ENCODE measurements around the gene CHID1. TPM values are rescaled to one million over a fixed set of nuclear protein-coding genes. Genes with fewer than 3 reads are reported as not detected.

Gene CHID1
- total and polyA plus RNA-seq, 2 donors (not counting 1 experiment from before 2014, with no cell fraction given): 54.3 to 68.4 TPM

DNA sequence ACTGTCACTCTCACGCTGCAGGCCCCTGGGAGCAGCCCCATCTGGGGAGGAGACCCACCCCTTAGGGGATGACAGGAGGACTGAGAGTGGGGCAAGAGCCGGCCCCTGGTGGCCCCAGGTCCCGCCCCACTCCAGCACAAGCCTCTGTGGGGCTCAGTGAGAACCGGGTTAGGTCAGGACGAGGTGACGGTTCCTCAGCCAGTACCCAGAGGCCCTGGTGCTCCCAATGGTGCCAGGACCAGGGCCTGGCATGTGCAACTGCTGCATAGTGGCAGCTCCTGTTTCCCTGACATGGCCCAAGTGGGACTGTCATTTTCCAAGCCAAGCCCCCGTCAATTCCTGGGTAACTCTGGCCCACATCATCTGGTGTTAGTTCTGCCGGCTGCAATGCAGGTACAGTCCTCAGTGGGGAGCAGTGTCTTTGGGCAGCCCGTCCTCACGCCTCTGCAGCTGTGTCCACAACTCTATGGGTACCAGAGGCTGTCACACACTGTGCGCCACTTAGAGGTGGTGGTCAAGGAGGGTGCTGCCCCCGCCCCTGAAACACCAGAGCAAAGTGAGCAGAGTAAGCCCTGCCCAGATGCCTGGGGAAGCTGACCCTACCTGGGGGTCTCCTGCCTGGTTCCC is 15.9 kb downstream of the CHID1 start:
- no peaks in the 10 kb centered on the region for H3K9me3 ChIP-seq (ENCODE audit: control insufficient read depth, insufficient read depth, low read depth, low read length)
- peaks cover 10% of the 10 kb centered on the region for H3K36me3 ChIP-seq (ENCODE audit: control insufficient read depth, insufficient read depth, low read length)

DNA sequence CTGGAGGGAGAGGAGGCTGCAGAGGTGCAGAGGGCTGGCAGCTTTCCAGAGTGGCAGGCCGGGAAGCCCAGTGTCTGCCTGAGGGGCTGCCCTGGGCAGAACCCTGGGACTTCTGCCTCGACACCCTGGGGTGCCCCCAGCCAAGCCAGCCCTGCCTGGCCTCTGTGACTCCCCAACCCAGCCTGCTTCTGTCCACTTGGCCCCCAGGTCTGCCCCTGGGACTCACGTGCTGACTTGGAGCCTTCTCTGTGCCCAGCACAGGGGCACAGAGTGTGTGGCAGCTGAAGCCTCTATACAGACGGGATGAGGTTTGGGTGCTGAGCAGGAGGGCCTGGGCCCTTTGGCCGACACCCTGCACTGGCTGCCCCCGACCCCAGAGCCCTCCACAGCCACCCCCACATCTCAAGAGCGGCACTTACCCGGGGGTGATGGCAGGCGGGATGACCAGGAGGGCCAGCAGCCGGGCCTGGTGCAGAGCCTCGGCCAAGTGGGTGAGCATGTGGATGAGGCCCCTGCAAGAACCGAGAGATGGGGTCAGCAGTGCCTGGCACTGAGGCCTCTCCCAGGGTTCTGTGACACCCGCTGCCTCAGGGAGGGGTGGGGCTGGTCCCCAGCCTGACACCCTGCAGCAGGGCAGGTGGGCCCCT is 17.5 kb downstream of the CHID1 start:
- H4K20me1 ChIP-seq (ENCODE audit: control insufficient read depth, extremely low read depth, insufficient read depth, low read length): no peaks in the 10 kb centered on the region

More for the DNA sequence above, 15.9 kb downstream of the CHID1 start:
- Histone ChIP-seq H3K27me3 (ENCODE audit: control insufficient read depth, insufficient read depth, low read length) (no peaks in the 10 kb centered on the region), H3K9ac (ENCODE audit: insufficient read depth, low read length) (no peak overlapping the region), H3K79me2 (ENCODE audit: control insufficient read depth, insufficient read depth, low read length) (no peaks in the 10 kb centered on the region), H3K4me3 (replicated peaks in 1 of 4; ENCODE audit: control extremely low read depth in 1 of 4, insufficient read depth in 1 of 4, low read depth in 3 of 4, low read length in 4 of 4) (no peak overlapping the region), H2AFZ (ENCODE audit: low read length) (no peak overlapping the region), H4K20me1 (ENCODE audit: control insufficient read depth, extremely low read depth, insufficient read depth, low read length) (no peaks in the 10 kb centered on the region), H3K4me1 (ENCODE audit: control insufficient read depth, extremely low read depth, insufficient read depth, low read length) (no peaks in the 10 kb centered on the region), H3K4me2 (ENCODE audit: extremely low read depth, insufficient read depth, low read length) (no peak overlapping the region), H3K27ac (ENCODE audit: insufficient read depth, low read length) (no peak overlapping the region)
- TF ChIP-seq, protein P1, sequence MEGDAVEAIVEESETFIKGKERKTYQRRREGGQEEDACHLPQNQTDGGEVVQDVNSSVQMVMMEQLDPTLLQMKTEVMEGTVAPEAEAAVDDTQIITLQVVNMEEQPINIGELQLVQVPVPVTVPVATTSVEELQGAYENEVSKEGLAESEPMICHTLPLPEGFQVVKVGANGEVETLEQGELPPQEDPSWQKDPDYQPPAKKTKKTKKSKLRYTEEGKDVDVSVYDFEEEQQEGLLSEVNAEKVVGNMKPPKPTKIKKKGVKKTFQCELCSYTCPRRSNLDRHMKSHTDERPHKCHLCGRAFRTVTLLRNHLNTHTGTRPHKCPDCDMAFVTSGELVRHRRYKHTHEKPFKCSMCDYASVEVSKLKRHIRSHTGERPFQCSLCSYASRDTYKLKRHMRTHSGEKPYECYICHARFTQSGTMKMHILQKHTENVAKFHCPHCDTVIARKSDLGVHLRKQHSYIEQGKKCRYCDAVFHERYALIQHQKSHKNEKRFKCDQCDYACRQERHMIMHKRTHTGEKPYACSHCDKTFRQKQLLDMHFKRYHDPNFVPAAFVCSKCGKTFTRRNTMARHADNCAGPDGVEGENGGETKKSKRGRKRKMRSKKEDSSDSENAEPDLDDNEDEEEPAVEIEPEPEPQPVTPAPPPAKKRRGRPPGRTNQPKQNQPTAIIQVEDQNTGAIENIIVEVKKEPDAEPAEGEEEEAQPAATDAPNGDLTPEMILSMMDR (conservative IDR thresholded peaks at IDR 0.05 in 1 of 2, IDR thresholded peaks at IDR 0.05 in 1 of 2; ENCODE audit: low read depth in 1 of 2, low read length in 2 of 2): no peak
- DNase-seq (ENCODE audit: low read depth in 2 of 2): no peak

DNA sequence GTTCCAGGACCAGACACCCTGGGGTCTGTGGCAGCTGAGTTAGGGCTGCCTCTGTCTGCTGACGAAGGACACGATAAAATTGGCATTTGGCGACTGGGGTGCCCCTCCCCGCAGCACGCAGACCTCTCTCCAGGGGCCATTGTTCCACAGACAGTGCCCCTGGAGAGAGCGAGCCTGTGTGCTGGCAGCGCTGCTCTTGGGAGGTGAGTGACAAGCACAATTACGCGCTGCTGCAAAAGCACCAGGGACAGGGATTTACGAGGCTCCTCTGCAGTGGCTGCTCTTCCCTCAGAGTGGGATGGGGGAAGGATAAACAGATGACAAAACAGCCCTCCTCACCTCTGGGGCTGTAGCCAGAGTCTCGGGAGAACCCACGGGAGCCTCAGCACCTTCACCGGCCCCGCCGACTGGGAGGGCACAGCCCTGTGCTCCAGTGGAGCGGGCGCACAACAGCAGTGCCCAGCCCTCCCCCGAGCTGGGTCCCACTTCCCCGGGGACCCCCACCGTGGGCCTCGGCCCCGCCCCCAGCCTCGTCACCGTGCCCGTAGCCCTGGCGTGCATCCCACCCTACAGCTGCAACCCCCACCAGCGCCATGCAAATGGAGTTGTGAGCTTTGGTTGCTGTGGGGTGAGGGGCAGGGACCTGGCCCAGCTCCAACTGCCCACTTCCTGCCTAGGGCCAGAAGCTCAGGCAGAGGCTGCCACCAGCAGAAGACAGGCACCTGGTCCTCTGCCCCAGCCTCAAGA is 19.6 kb downstream of the CHID1 start:
- no peaks in the 10 kb centered on the region for H3K79me2 ChIP-seq (ENCODE audit: control insufficient read depth, insufficient read depth, low read length)
- H3K4me2 ChIP-seq (ENCODE audit: extremely low read depth, insufficient read depth, low read length): no peak overlapping the region
- H3K27me3 ChIP-seq (ENCODE audit: control insufficient read depth, insufficient read depth, low read length): no peaks in the 10 kb centered on the region
- TF ChIP-seq, protein P1 (conservative IDR thresholded peaks at IDR 0.05 in 1 of 2, IDR thresholded peaks at IDR 0.05 in 1 of 2; ENCODE audit: low read depth in 1 of 2, low read length in 2 of 2): no peak
- no peak for TF ChIP-seq EZH2 (IDR thresholded peaks at IDR 0.05; ENCODE audit: low read length, missing control alignments)
- DNase-seq (ENCODE audit: low read depth in 2 of 2): no peak
- no peaks in the 10 kb centered on the region for H4K20me1 ChIP-seq (ENCODE audit: control insufficient read depth, extremely low read depth, insufficient read depth, low read length)
- no peak overlapping the region for H3K4me3 ChIP-seq (replicated peaks in 1 of 4; ENCODE audit: control extremely low read depth in 1 of 4, insufficient read depth in 1 of 4, low read depth in 3 of 4, low read length in 4 of 4)
- peaks cover 6% of the 10 kb centered on the region for H3K36me3 ChIP-seq (ENCODE audit: control insufficient read depth, insufficient read depth, low read length)
- H3K4me1 ChIP-seq (ENCODE audit: control insufficient read depth, extremely low read depth, insufficient read depth, low read length): no peaks in the 10 kb centered on the region
- H2AFZ ChIP-seq (ENCODE audit: low read length): no peak overlapping the region
- no peak overlapping the region for H3K27ac ChIP-seq (ENCODE audit: insufficient read depth, low read length)
- no peaks in the 10 kb centered on the region for H3K9me3 ChIP-seq (ENCODE audit: control insufficient read depth, insufficient read depth, low read depth, low read length)
- H3K9ac ChIP-seq (ENCODE audit: insufficient read depth, low read length): no peak overlapping the region

More for the DNA sequence above, 17.5 kb downstream of the CHID1 start:
- H3K4me2 ChIP-seq (ENCODE audit: extremely low read depth, insufficient read depth, low read length): no peak overlapping the region
- H3K36me3 ChIP-seq (ENCODE audit: control insufficient read depth, insufficient read depth, low read length): peaks cover 3% of the 10 kb centered on the region
- no peaks in the 10 kb centered on the region for H3K4me1 ChIP-seq (ENCODE audit: control insufficient read depth, extremely low read depth, insufficient read depth, low read length)
- no peak overlapping the region for H3K27ac ChIP-seq (ENCODE audit: insufficient read depth, low read length)
- H3K79me2 ChIP-seq (ENCODE audit: control insufficient read depth, insufficient read depth, low read length): no peaks in the 10 kb centered on the region
- no peaks in the 10 kb centered on the region for H3K9me3 ChIP-seq (ENCODE audit: control insufficient read depth, insufficient read depth, low read depth, low read length)
- TF ChIP-seq, protein P1 (conservative IDR thresholded peaks at IDR 0.05 in 1 of 2, IDR thresholded peaks at IDR 0.05 in 1 of 2; ENCODE audit: low read depth in 1 of 2, low read length in 2 of 2): no peak
- TF ChIP-seq EZH2 (IDR thresholded peaks at IDR 0.05; ENCODE audit: low read length, missing control alignments): no peak
- no peak overlapping the region for H3K9ac ChIP-seq (ENCODE audit: insufficient read depth, low read length)
- no peak for DNase-seq (ENCODE audit: low read depth in 2 of 2)
- no peaks in the 10 kb centered on the region for H3K27me3 ChIP-seq (ENCODE audit: control insufficient read depth, insufficient read depth, low read length)
- no peak overlapping the region for H3K4me3 ChIP-seq (replicated peaks in 1 of 4; ENCODE audit: control extremely low read depth in 1 of 4, insufficient read depth in 1 of 4, low read depth in 3 of 4, low read length in 4 of 4)
- no peak overlapping the region for H2AFZ ChIP-seq (ENCODE audit: low read length)
